ENCODE results near the gene CCDC71.

CCDC71 gene

GRCh38 chr3:49119439-49119838, 46.7 kb downstream of the CCDC71 start:
- Histone ChIP-seq H3K4me1 (ENCODE audit: control insufficient read depth, insufficient read depth, low read length, poor library complexity, severe bottlenecking) (peaks cover 6% of the 10 kb centered on the region), H3K27ac (ENCODE audit: low read depth, low read length, severe bottlenecking) (no peak overlapping the region), H3K9me3 (ENCODE audit: control insufficient read depth, low read length) (no peaks in the 10 kb centered on the region), H3K4me3 (ENCODE audit: extremely low read depth, insufficient read depth, low read length, poor library complexity, severe bottlenecking) (peak overlapping the region; percentile 67), H3K36me3 (ENCODE audit: control insufficient read depth, insufficient read depth, low read length) (peaks cover 79% of the 10 kb centered on the region)
- 76 to 100% methylated on average over 1 to 2 of the region's 3 CpGs for WGBS, 2 experiments (ENCODE audit: insufficient coverage in 2 of 2)

- no peaks in the 10 kb centered on the region for H3K9me3 ChIP-seq (ENCODE audit: control insufficient read depth, low read length)
Measured at GRCh38 chr3:49119036-49119435, 47.1 kb downstream of the CCDC71 start.

More at GRCh38 chr3:49119036-49119435, 47.1 kb downstream of the CCDC71 start:
- H3K4me3 ChIP-seq (ENCODE audit: extremely low read depth, insufficient read depth, low read length, poor library complexity, severe bottlenecking): no peak overlapping the region
- no peak overlapping the region for H3K27ac ChIP-seq (ENCODE audit: low read depth, low read length, severe bottlenecking)
- H3K4me1 ChIP-seq (ENCODE audit: control insufficient read depth, insufficient read depth, low read length, poor library complexity, severe bottlenecking): peaks cover 6% of the 10 kb centered on the region
- WGBS, 2 experiments (ENCODE audit: insufficient coverage in 2 of 2): 94 to 99% methylated on average over 9 to 10 of the region's 10 CpGs
- peaks cover 79% of the 10 kb centered on the region for H3K36me3 ChIP-seq (ENCODE audit: control insufficient read depth, insufficient read depth, low read length)
